Mesenchymal stem cell (in vitro differentiated cells and primary cell): Measurements from ENCODE around the gene MOGAT2.
A peak's percentile ranks its signal among the peaks of the same experiment; 100 is the strongest.

Experiments
- DNase-seq: peaks from one replicate; pipeline ENCODE4 v3.0.0-alpha.2; 2013
- H2AFZ ChIP-seq: one replicate; pipeline ENCODE4 v1.6.1; 2013; ENCODE audit warnings: low read depth, mild to moderate bottlenecking, control low read depth, inconsistent platforms, low read length, moderate library complexity
- H2AK5ac ChIP-seq: 2 replicates; pipeline ENCODE4 v1.6.1; 2013; ENCODE audit warnings: low read length, moderate library complexity, mild to moderate bottlenecking, inconsistent platforms; ENCODE audit not compliant: severe bottlenecking
- H2BK120ac ChIP-seq: one replicate; pipeline ENCODE4 v1.6.1; 2013; ENCODE audit warnings: low read depth, mild to moderate bottlenecking, inconsistent platforms, low read length, moderate library complexity
- H2BK12ac ChIP-seq, 2 experiments: one replicate each; pipeline ENCODE4 v1.6.1; 2013; ENCODE audit warnings: inconsistent platforms in 2 of 2, low read length in 2 of 2, mild to moderate bottlenecking in 2 of 2, moderate library complexity in 2 of 2, control low read depth in 1 of 2
- H2BK15ac ChIP-seq: one replicate; pipeline ENCODE4 v1.6.1; 2013; ENCODE audit warnings: mild to moderate bottlenecking, low read depth, inconsistent platforms; ENCODE audit not compliant: poor library complexity, severe bottlenecking
- H2BK5ac ChIP-seq: 2 replicates; pipeline ENCODE4 v1.6.1; 2013; ENCODE audit warnings: low read depth, mild to moderate bottlenecking, low read length, control low read depth, inconsistent platforms; ENCODE audit not compliant: poor library complexity, severe bottlenecking
- H3K14ac ChIP-seq, 2 experiments: one replicate each; pipeline ENCODE4 v1.6.1; 2013; ENCODE audit warnings: inconsistent platforms in 2 of 2, low read length in 2 of 2, control low read depth in 1 of 2, mild to moderate bottlenecking in 1 of 2, moderate library complexity in 1 of 2
- H3K18ac ChIP-seq, 2 experiments: one replicate each; pipeline ENCODE4 v1.6.1; 2013; ENCODE audit warnings: inconsistent platforms in 2 of 2, low read length in 2 of 2, control low read depth in 1 of 2, low read depth in 1 of 2, mild to moderate bottlenecking in 1 of 2
- H3K23ac ChIP-seq, 2 experiments: one replicate each; pipeline ENCODE4 v1.6.1; 2013; ENCODE audit warnings: inconsistent platforms in 2 of 2, low read length in 2 of 2, mild to moderate bottlenecking in 2 of 2, moderate library complexity in 2 of 2, control low read depth in 1 of 2
- H3K27ac ChIP-seq: 2 replicates; pipeline ENCODE4 v1.5.1; 2013; ENCODE audit warnings: mild to moderate bottlenecking, moderate library complexity, low read length, control low read depth, inconsistent platforms; ENCODE audit not compliant: poor library complexity, severe bottlenecking
- H3K27me3 ChIP-seq, 2 experiments: 2 replicates each; pipeline versions ENCODE4 v1.6.1 to v1.7.0; 2013; ENCODE audit warnings: low read length in 2 of 2, mild to moderate bottlenecking in 2 of 2, moderate library complexity in 2 of 2, control low read depth in 1 of 2, inconsistent platforms in 1 of 2; ENCODE audit not compliant: control insufficient read depth in 1 of 2, insufficient read depth in 1 of 2
- H3K36me3 ChIP-seq, 2 experiments: 2 replicates each; pipeline versions ENCODE4 v1.6.1 to v1.7.0; 2013; ENCODE audit warnings: low read length in 2 of 2, control low read depth in 1 of 2, inconsistent platforms in 1 of 2, low read depth in 1 of 2, mild to moderate bottlenecking in 1 of 2; ENCODE audit not compliant: insufficient read depth in 2 of 2, control insufficient read depth in 1 of 2
- H3K4ac ChIP-seq, 2 experiments: one replicate each; pipeline ENCODE4 v1.6.1; 2013; ENCODE audit warnings: inconsistent platforms in 2 of 2, low read length in 2 of 2, mild to moderate bottlenecking in 2 of 2, moderate library complexity in 2 of 2, control low read depth in 1 of 2, low read depth in 1 of 2
- H3K4me1 ChIP-seq: 2 replicates; pipeline ENCODE4 v1.6.1; 2013; ENCODE audit warnings: low read depth, low read length, control low read depth; ENCODE audit not compliant: control insufficient read depth, insufficient read depth
- H3K4me2 ChIP-seq: 2 replicates; pipeline ENCODE4 v1.6.1; 2013; ENCODE audit warnings: low read length, mild to moderate bottlenecking, inconsistent platforms; ENCODE audit not compliant: poor library complexity, severe bottlenecking
- H3K4me3 ChIP-seq, 2 experiments: 2 replicates each; pipeline versions ENCODE4 v1.5.1 to v1.7.0; 2013; ENCODE audit warnings: low read length in 2 of 2, mild to moderate bottlenecking in 2 of 2, control low read depth in 1 of 2, low read depth in 1 of 2; ENCODE audit not compliant: insufficient read depth in 1 of 2
- H3K79me1 ChIP-seq: replicated peaks from 2 replicates; pipeline ENCODE4 v1.6.1; 2013; ENCODE audit warnings: mild to moderate bottlenecking, control low read depth, low read length, inconsistent platforms; ENCODE audit not compliant: poor library complexity, severe bottlenecking
- H3K9ac ChIP-seq: 2 replicates; pipeline ENCODE4 v1.7.0; 2013; ENCODE audit warnings: mild to moderate bottlenecking, low read length, moderate library complexity
- H3K9me3 ChIP-seq: 2 replicates; pipeline ENCODE4 v1.7.0; 2013; ENCODE audit warnings: mild to moderate bottlenecking, low read length; ENCODE audit not compliant: control insufficient read depth
- H4K8ac ChIP-seq: one replicate; pipeline ENCODE4 v1.6.1; 2013; ENCODE audit warnings: inconsistent platforms, mild to moderate bottlenecking, low read length, moderate library complexity
- H4K91ac ChIP-seq: one replicate; pipeline ENCODE4 v1.6.1; 2013; ENCODE audit warnings: mild to moderate bottlenecking, low read length, inconsistent platforms
- WGBS: methylation state at CpG from one replicate; pipeline ENCODE4 v1.1.7; 2013; ENCODE audit warnings: mixed read lengths; 5-methylcytosine and 5-hydroxymethylcytosine counted together

The MOGAT2 gene

DNA sequence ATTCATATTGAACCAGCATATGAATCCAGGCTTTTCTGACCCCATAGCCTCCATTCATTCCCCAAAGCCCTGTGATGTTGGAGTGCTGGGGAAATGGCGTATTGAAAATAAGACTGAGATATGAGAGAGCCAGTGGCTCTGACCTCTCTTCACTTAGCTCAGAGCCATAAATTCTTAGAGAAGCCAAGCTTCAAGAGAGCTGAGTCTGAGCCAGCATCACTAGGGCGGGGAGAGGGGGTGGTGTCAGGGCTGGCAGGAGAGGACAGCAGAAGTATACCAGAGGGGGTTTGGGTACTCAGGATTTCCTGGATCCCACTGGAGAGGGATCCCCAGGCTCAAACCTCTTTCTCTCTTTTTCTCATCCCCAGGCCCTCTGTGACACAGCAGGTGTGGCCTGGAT lies 16.7 kb upstream of the MOGAT2 start:
- no peaks in the 10 kb centered on the region for H3K4me1 ChIP-seq
- H3K36me3 ChIP-seq = no peaks in the 10 kb centered on the region
- DNase-seq = no peak
- no peak overlapping the region for H3K4me2 ChIP-seq
- H3K27ac ChIP-seq = no peak overlapping the region
- no peak overlapping the region for H3K9ac ChIP-seq
- no peak overlapping the region for H3K4ac ChIP-seq
- H3K79me1 ChIP-seq = no peaks in the 10 kb centered on the region
- no peak overlapping the region for H3K4me3 ChIP-seq
- H3K27me3 ChIP-seq = peaks cover 0 to 8% of the 10 kb centered on the region in 2 experiments
- no peak overlapping the region for H3K14ac ChIP-seq
- H4K8ac ChIP-seq = no peak overlapping the region
- no peak overlapping the region for H3K18ac ChIP-seq
- H3K23ac ChIP-seq = no peak overlapping the region
- no peak overlapping the region for H2AFZ ChIP-seq
- WGBS = 83% methylated on average over 1 of the region's 2 CpGs
- no peak overlapping the region for H2BK5ac ChIP-seq
- H4K91ac ChIP-seq = no peak overlapping the region
- H2BK15ac ChIP-seq = no peak overlapping the region
- no peak overlapping the region for H2BK12ac ChIP-seq
- H3K9me3 ChIP-seq = no peaks in the 10 kb centered on the region
- H2BK120ac ChIP-seq = no peak overlapping the region
- no peak overlapping the region for H2AK5ac ChIP-seq

DNA sequence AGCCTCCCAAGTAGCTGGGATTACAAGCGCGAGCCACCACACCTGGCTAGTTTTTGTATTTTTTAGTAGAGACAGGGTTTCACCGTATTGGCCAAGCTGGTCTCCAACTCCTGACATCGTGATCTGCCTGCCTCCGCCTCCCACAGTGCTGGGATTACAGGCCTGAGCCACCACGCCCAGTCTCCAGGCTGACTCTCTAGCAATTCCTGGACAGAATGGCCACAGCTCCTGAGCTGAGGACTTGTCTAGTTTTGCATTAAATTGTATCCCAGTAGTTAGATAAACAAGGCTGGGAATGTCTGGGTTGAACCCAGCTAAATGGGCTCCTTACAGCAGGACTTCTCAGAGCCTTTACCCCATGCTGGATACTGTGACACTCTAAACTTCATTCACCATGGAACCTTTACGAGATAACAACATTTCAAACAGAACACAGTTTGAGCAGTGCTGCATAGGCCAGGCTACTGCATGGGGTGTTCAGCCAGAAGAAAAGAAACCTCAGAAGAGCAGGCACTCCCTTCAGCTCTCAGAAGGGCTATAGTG lies 13.9 kb upstream of the MOGAT2 start:
- peaks cover 5% of the 10 kb centered on the region for H3K4me1 ChIP-seq
- H3K36me3 ChIP-seq = no peaks in the 10 kb centered on the region
- H3K18ac ChIP-seq = no peak overlapping the region
- no peak overlapping the region for H3K4me2 ChIP-seq
- H2BK5ac ChIP-seq = no peak overlapping the region
- DNase-seq = no peak
- H2BK120ac ChIP-seq = no peak overlapping the region
- H2AK5ac ChIP-seq = no peak overlapping the region
- H3K4ac ChIP-seq = no peak overlapping the region
- no peak overlapping the region for H4K8ac ChIP-seq
- no peak overlapping the region for H2BK12ac ChIP-seq
- H3K4me3 ChIP-seq = no peak overlapping the region
- 70% methylated on average over 7 of the region's 7 CpGs for WGBS
- H3K27ac ChIP-seq = no peak overlapping the region
- no peak overlapping the region for H2BK15ac ChIP-seq
- no peaks in the 10 kb centered on the region for H3K79me1 ChIP-seq
- no peak overlapping the region for H2AFZ ChIP-seq
- no peak overlapping the region for H4K91ac ChIP-seq
- no peak overlapping the region for H3K14ac ChIP-seq
- no peaks in the 10 kb centered on the region for H3K27me3 ChIP-seq
- no peak overlapping the region for H3K23ac ChIP-seq
- H3K9ac ChIP-seq = no peak overlapping the region
- H3K9me3 ChIP-seq = no peaks in the 10 kb centered on the region

DNA sequence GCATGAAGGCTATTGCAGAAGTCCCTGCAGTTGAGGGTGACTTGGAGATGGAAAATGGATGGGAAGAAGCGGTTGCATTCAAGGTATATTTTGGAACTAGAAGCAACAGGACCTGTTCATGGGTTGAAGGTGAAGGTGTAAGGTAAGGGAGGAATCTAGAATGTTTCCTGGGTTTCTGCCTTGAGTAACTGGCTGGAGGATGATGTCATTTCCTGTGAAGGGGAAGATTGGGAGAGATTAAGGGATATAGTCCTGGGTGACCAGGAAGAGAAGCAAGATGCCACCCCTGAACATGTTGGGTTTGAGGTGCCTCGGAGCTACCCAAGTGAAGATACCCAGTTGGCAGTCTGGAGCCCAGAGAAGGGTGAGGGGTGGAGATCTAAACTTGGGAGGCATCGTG lies 12.1 kb upstream of the MOGAT2 start:
- DNase-seq = no peak
- H3K9me3 ChIP-seq = no peaks in the 10 kb centered on the region
- H2AK5ac ChIP-seq = no peak overlapping the region
- H3K14ac ChIP-seq = no peak overlapping the region
- no peak overlapping the region for H2BK15ac ChIP-seq
- whole genome bisulfite sequencing = 83% methylated on average over 3 of the region's 3 CpGs
- H2BK12ac ChIP-seq = no peak overlapping the region
- no peak overlapping the region for H3K9ac ChIP-seq
- H3K4me2 ChIP-seq = no peak overlapping the region
- no peak overlapping the region for H2BK120ac ChIP-seq
- H3K27ac ChIP-seq = no peak overlapping the region
- H3K18ac ChIP-seq = no peak overlapping the region
- no peak overlapping the region for H2AFZ ChIP-seq
- no peak overlapping the region for H3K23ac ChIP-seq
- H3K4me1 ChIP-seq = peaks cover 5% of the 10 kb centered on the region
- no peak overlapping the region for H3K4me3 ChIP-seq
- no peaks in the 10 kb centered on the region for H3K27me3 ChIP-seq
- no peaks in the 10 kb centered on the region for H3K36me3 ChIP-seq
- no peak overlapping the region for H4K91ac ChIP-seq
- no peak overlapping the region for H2BK5ac ChIP-seq
- no peak overlapping the region for H3K4ac ChIP-seq
- H4K8ac ChIP-seq = no peak overlapping the region
- no peaks in the 10 kb centered on the region for H3K79me1 ChIP-seq

DNA sequence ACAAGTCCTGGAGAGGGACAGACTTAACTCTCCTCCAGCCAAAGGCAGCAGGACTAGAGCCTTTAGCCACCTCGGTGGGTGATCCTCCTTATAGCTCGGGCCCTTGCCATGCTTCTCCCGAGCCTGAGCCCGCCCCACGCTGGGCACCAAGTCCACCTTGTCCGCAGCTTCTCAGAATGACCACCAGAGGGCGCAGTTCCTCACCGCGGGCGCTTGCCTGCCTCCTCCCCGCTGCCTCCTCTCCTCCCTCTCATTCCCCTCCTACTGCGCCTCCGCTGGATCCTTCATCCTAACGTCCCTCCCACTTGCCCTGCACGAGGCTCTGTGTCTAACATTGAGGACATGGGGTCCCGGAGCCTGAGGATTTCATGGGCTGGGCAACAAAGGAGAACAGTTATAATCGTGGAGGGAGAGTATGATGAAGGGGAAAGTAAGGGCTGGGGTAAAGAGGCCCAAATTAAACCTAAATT lies 11.3 kb upstream of the MOGAT2 start:
- Histone ChIP-seq H2AK5ac (no peak overlapping the region), H2BK5ac (no peak overlapping the region), H3K14ac (no peak overlapping the region), H2BK15ac (no peak overlapping the region), H3K9ac (no peak overlapping the region), H3K23ac (no peak overlapping the region), H4K8ac (no peak overlapping the region), H3K18ac (no peak overlapping the region), H3K4me2 (no peak overlapping the region), H3K9me3 (no peaks in the 10 kb centered on the region), H2AFZ (no peak overlapping the region), H2BK12ac (no peak overlapping the region), H3K4me3 (peak overlapping the region in 1 of 2 experiments; percentile 33), H4K91ac (no peak overlapping the region), H3K27me3 (peaks cover 0 to 3% of the 10 kb centered on the region in 2 experiments), H3K4me1 (peaks cover 5% of the 10 kb centered on the region), H3K79me1 (no peaks in the 10 kb centered on the region), H3K36me3 (no peaks in the 10 kb centered on the region), H3K4ac (no peak overlapping the region), H3K27ac (no peak overlapping the region), H2BK120ac (no peak overlapping the region)
- peak; percentile 70 for DNase-seq
- WGBS = 4% methylated on average over 15 of the region's 17 CpGs
